OCI-LY1 (cell line): ENCODE data around the gene LIPM.

Source experiments
- H2AFZ ChIP-seq: fragments of 200-600 bp; sonication (generic), shearing (Covaris generic); 2 replicates; pipeline ENCODE4 v1.6.0; 2014; ENCODE audit warnings: antibody characterized with exemption, mild to moderate bottlenecking, low read length
- H3F3A ChIP-seq: fragments of 200-600 bp; sonication (generic), shearing (Covaris generic); 2 replicates; pipeline ENCODE4 v1.6.0; 2014; ENCODE audit warnings: mild to moderate bottlenecking, antibody characterized with exemption, low read length, moderate library complexity; ENCODE audit not compliant: insufficient read depth
- H3K27ac ChIP-seq: fragments of 200-600 bp; sonication (generic); 2 replicates; pipeline ENCODE4 v1.5.1; 2014; ENCODE audit warnings: low read length, mixed run types, mild to moderate bottlenecking, low read depth; ENCODE audit not compliant: poor library complexity, severe bottlenecking
- H3K27me3 ChIP-seq: fragments of 200-600 bp; sonication (generic); 2 replicates; pipeline ENCODE4 v1.6.0; 2014; ENCODE audit warnings: antibody characterized with exemption, mild to moderate bottlenecking, low read length, moderate library complexity; ENCODE audit not compliant: insufficient read depth
- H3K36me3 ChIP-seq: fragments of 200-600 bp; sonication (generic); 2 replicates; pipeline ENCODE4 v1.6.1; 2014; ENCODE audit warnings: mild to moderate bottlenecking, antibody characterized with exemption, low read length, moderate library complexity, mixed read lengths; ENCODE audit not compliant: insufficient read depth
- H3K4me1 ChIP-seq: fragments of 200-600 bp; sonication (generic); 2 replicates; pipeline ENCODE4 v1.5.1; 2014; ENCODE audit warnings: mild to moderate bottlenecking, low read length, moderate library complexity; ENCODE audit not compliant: insufficient read depth, severe bottlenecking
- H3K4me2 ChIP-seq: fragments of 200-600 bp; sonication (generic), shearing (Covaris generic); 2 replicates; pipeline ENCODE4 v1.6.1; 2014; ENCODE audit warnings: low read length
- H3K4me3 ChIP-seq: fragments of 200-600 bp; sonication (generic); 2 replicates; pipeline ENCODE4 v1.5.1; 2014; ENCODE audit warnings: low read length, low read depth, mild to moderate bottlenecking, mixed read lengths; ENCODE audit not compliant: poor library complexity, severe bottlenecking
- H3K79me2 ChIP-seq: fragments of 200-600 bp; shearing (Covaris generic); 2 replicates; pipeline ENCODE4 v1.6.1; 2016; ENCODE audit warnings: mixed run types, low read length, mixed read lengths; ENCODE audit not compliant: insufficient read depth
- H3K9ac ChIP-seq: fragments of 200-600 bp; sonication (generic), shearing (Covaris generic); 2 replicates; pipeline ENCODE4 v1.6.1; 2014; ENCODE audit warnings: mild to moderate bottlenecking, low read length, mixed read lengths
- H3K9me2 ChIP-seq: fragments of 200-600 bp; sonication (generic), shearing (Covaris generic); 2 replicates; pipeline ENCODE4 v1.6.1; 2014; ENCODE audit warnings: low read depth, mild to moderate bottlenecking, low read length, mixed read lengths
- H3K9me3 ChIP-seq: fragments of 200-600 bp; shearing (Covaris generic); 2 replicates; pipeline ENCODE4 v1.6.1; 2014; ENCODE audit warnings: low read length, mixed read lengths
- H4K20me1 ChIP-seq: fragments of 200-600 bp; sonication (generic), shearing (Covaris generic); 2 replicates; pipeline ENCODE4 v1.6.0; 2016; ENCODE audit warnings: mild to moderate bottlenecking, low read length; ENCODE audit not compliant: insufficient read depth
- EZH2 ChIP-seq: fragments of 200-600 bp; sonication (generic), shearing (Covaris generic); IDR thresholded peaks from 2 replicates; pipeline ENCODE4 v1.8.0; 2017; ENCODE audit warnings: borderline replicate concordance, mixed run types, mild to moderate bottlenecking, antibody characterized with exemption, low read length, moderate library complexity, mixed read lengths
- TF ChIP-seq, protein P1 (sequence below): fragments of 200-600 bp; sonication (generic), shearing (Covaris generic); IDR thresholded peaks from 2 replicates; pipeline ENCODE4 v1.5.1; 2017; ENCODE audit warnings: mild to moderate bottlenecking, antibody characterized with exemption, low read length, moderate library complexity, mixed read lengths

LIPM gene

DNA sequence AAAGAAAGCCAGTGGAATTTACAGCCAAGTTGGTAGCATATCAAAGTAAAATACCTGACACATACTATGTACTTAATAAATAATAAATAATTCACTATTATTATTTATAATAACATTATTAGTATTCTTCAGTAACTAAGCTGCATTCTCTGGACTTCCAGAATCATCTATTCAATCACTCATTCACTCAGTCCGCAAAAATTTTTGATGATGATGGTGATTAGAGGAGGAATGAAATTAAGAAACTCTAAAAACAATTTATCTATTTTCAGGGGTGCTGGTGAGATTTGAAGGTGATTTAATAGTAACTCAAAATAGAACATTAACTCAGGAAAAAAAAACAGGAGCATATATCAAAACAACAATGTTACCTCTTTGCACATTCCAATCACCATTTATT is 45.9 kb upstream of the LIPM start:
- Histone ChIP-seq H4K20me1 (no peaks in the 10 kb centered on the region), H3K9me2 (no peaks in the 10 kb centered on the region), H2AFZ (no peak overlapping the region), H3K36me3 (no peaks in the 10 kb centered on the region), H3K4me3 (no peak overlapping the region), H3K27me3 (no peaks in the 10 kb centered on the region), H3K27ac (no peak overlapping the region), H3K9ac (no peak overlapping the region), H3F3A (no peaks in the 10 kb centered on the region), H3K9me3 (no peaks in the 10 kb centered on the region), H3K4me2 (no peak overlapping the region), H3K79me2 (no peaks in the 10 kb centered on the region), H3K4me1 (no peaks in the 10 kb centered on the region)
- TF ChIP-seq, protein P1, sequence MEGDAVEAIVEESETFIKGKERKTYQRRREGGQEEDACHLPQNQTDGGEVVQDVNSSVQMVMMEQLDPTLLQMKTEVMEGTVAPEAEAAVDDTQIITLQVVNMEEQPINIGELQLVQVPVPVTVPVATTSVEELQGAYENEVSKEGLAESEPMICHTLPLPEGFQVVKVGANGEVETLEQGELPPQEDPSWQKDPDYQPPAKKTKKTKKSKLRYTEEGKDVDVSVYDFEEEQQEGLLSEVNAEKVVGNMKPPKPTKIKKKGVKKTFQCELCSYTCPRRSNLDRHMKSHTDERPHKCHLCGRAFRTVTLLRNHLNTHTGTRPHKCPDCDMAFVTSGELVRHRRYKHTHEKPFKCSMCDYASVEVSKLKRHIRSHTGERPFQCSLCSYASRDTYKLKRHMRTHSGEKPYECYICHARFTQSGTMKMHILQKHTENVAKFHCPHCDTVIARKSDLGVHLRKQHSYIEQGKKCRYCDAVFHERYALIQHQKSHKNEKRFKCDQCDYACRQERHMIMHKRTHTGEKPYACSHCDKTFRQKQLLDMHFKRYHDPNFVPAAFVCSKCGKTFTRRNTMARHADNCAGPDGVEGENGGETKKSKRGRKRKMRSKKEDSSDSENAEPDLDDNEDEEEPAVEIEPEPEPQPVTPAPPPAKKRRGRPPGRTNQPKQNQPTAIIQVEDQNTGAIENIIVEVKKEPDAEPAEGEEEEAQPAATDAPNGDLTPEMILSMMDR: no peak
- TF ChIP-seq EZH2: no peak

DNA sequence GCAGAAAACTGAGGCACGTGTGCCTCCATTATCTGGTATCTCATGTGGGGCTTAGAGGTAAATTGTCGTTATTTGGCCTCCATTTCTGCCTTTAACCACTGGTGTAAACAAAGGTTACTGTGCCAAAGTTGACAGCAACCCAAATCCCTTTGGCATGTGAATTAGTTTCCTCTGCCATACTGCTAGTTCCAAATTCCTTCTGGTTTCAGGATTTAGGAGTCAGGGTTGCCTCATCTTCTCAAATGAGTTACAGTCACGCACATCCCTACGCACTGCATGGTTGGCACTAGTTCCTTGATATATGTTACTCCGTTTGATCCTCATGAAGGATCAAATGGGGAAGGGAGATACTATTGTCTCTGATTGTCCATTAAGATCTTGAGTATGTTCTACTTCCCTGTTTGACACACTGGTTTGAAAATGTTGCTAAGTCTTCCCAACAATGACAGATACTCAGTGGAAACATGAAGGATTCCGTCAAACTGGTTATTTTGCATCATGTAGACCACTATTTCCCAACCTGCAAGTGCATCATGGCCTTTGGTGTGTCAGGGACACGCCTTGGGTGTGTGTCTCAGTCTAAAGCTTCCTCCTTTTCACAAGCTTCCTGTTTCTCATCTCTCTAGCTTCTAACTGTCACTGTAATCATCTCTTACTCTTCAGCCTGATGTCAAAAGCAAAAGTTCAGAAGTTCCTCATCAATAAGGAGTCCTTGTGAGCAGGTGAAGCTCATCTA is 43.0 kb upstream of the LIPM start, which contains the start of gene LIPN:
TSS of gene LIPN (plus strand) at position 655 of the 736 bp plus-strand sequence. CDS start 1,386 bp downstream, outside the sequence.
- H3K4me3 ChIP-seq: no peak within 1 kb of the TSS
- no peak within 1 kb of the TSS for H3K4me2 ChIP-seq
- H4K20me1 ChIP-seq: no peaks in the 10 kb centered on the region
- no peaks in the 10 kb centered on the region for H3K9me2 ChIP-seq
- no peaks in the 10 kb centered on the region for H3F3A ChIP-seq
- H3K4me1 ChIP-seq: no peaks in the 10 kb centered on the region
- H3K36me3 ChIP-seq: no peaks in the 10 kb centered on the region
- no peaks in the 10 kb centered on the region for H3K27me3 ChIP-seq
- no peak within 1 kb of the TSS for H3K9ac ChIP-seq
- H2AFZ ChIP-seq: no peak within 1 kb of the TSS
- no peaks in the 10 kb centered on the region for H3K9me3 ChIP-seq
- no peaks in the 10 kb centered on the region for H3K79me2 ChIP-seq
- H3K27ac ChIP-seq: no peak within 1 kb of the TSS
- TF ChIP-seq, protein P1: no peak
- no peak for TF ChIP-seq EZH2

DNA sequence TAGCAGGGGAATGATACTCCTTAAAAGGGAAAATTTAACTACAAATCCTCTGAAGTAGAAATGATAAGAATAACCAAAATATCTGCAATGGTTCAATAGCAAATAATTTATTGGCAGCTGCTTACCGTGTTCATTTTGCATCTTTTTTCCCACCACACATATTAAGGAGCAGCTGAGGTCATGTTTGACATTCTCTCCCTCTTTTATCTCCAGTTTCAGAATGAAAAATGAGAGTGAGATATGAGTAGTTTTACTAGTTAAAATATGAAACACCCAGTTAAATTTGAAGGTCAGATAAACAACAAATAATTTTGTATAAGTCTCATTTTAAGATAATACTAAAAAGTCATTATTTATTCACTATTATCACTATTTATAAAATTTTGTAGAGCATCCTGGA is 39.6 kb upstream of the LIPM start:
- TF ChIP-seq, protein P1: no peak
- no peak for TF ChIP-seq EZH2
- Histone ChIP-seq H3K4me2 (no peak overlapping the region), H3K36me3 (no peaks in the 10 kb centered on the region)

More for the DNA sequence above, 39.6 kb upstream of the LIPM start:
- Histone ChIP-seq H2AFZ (no peak overlapping the region), H3K9ac (no peak overlapping the region), H3K27ac (no peak overlapping the region), H3F3A (no peaks in the 10 kb centered on the region), H3K9me2 (no peaks in the 10 kb centered on the region), H3K4me1 (no peaks in the 10 kb centered on the region), H3K9me3 (no peaks in the 10 kb centered on the region), H3K4me3 (no peak overlapping the region), H4K20me1 (no peaks in the 10 kb centered on the region), H3K79me2 (no peaks in the 10 kb centered on the region), H3K27me3 (no peaks in the 10 kb centered on the region)
